Activated CD4-positive, alpha-beta T cell treated with anti-CD3 and anti-CD28 coated beads, Interleukin-2, amount 10 ng/mL, durations not matched to agents 7 days and 5 days (primary cell): Measurements from ENCODE around the gene CYSRT1. TPM values are rescaled to one million over a fixed set of nuclear protein-coding genes. Genes with fewer than 3 reads are reported as not detected.

Source experiments
- CTCF ChIA-PET: fragments of 350-600 bp; sonication (Branson Sonifier 250); formaldehyde crosslinking; loops from one replicate; lab custom pipeline; 2021; ENCODE audit warnings: antibody characterized with exemption; lab: Charles Lee
- POLR2A ChIA-PET: fragments of 350-600 bp; sonication (Branson Sonifier 250); formaldehyde crosslinking; loops from one replicate; lab custom pipeline; 2021; ENCODE audit warnings: antibody characterized with exemption; lab: Charles Lee
- DNase-seq: peaks from one replicate; pipeline ENCODE4 v3.0.0-alpha.2; 2020
- H3K27ac Mint-ChIP-seq: one replicate; pipeline ENCODE4 v1.8.0; 2021; ENCODE audit warnings: mild to moderate bottlenecking, moderate library complexity, mixed read lengths
- H3K27me3 Mint-ChIP-seq: one replicate; pipeline ENCODE4 v1.8.0; 2021; ENCODE audit warnings: mixed read lengths
- H3K36me3 Mint-ChIP-seq: one replicate; pipeline ENCODE4 v1.8.0; 2021; ENCODE audit warnings: low read depth, mixed read lengths
- H3K4me1 Mint-ChIP-seq: one replicate; pipeline ENCODE4 v1.8.0; 2021; ENCODE audit warnings: mixed read lengths
- H3K4me3 Mint-ChIP-seq: one replicate; pipeline ENCODE4 v1.8.0; 2021; ENCODE audit warnings: mild to moderate bottlenecking, moderate library complexity, mixed read lengths
- H3K9me3 Mint-ChIP-seq: one replicate; pipeline ENCODE4 v1.8.0; 2021; ENCODE audit warnings: mixed read lengths
- total RNA-seq, 2 experiments: library from RNA; stranded (reverse); gene quantifications; one replicate each; pipeline ENCODE4 v1.2.3, GENCODE V29; 2021

Gene CYSRT1
- total RNA-seq, 2 experiments from 2014 or later, result 0.35 to 0.72 TPM

GRCh38 chr9:137247135-137247915, 22.4 kb downstream of the CYSRT1 start:
- Mint-ChIP-seq H3K27me3 (no peaks in the 10 kb centered on the region), H3K4me3 (no peak overlapping the region), H3K36me3 (peaks cover 15% of the 10 kb centered on the region), H3K9me3 (no peaks in the 10 kb centered on the region), H3K27ac (no peak overlapping the region), H3K4me1 (peaks cover 16% of the 10 kb centered on the region)
- ChIA-PET POLR2A (interaction anchor here (0.5 kb wide), 1 partner anchor 24 kb away, joined by 4 read pairs; no protein-coding TSS in a partner anchor), CTCF (interaction anchor here (0.7 to 1.4 kb wide), 3 partner anchors 9 to 596 kb away, joined by 3 to 5 read pairs (median 4); no protein-coding TSS in a partner anchor)
- no peak for DNase-seq

DNA sequence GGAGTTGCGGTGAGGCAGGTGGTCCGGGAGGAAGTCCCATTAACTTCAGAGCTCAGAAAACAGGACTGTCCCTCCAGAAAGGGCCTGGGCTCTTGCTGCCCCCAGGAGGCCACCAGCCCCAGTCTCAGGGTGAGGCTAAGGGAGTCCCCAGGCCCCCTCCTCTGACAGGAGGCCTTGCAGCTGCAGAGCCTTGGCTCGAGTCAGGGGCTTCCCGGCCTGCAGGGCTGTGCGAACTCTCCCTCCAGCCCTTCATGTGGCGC, 22.9 kb downstream of the CYSRT1 start:
- H3K27ac Mint-ChIP-seq, result no peak overlapping the region
- H3K27me3 Mint-ChIP-seq, result no peaks in the 10 kb centered on the region
- DNase-seq, result no peak
- no peaks in the 10 kb centered on the region for H3K9me3 Mint-ChIP-seq
- H3K4me1 Mint-ChIP-seq, result peaks cover 10% of the 10 kb centered on the region
- ChIA-PET CTCF (interaction anchor here (1.4 kb wide), 1 partner anchor 11 kb away, joined by 4 read pairs; no protein-coding TSS in a partner anchor), POLR2A (interaction anchor here (0.5 kb wide), 1 partner anchor 24 kb away, joined by 4 read pairs; no protein-coding TSS in a partner anchor)
- H3K4me3 Mint-ChIP-seq, result no peak overlapping the region
- H3K36me3 Mint-ChIP-seq, result peaks cover 9% of the 10 kb centered on the region

DNA sequence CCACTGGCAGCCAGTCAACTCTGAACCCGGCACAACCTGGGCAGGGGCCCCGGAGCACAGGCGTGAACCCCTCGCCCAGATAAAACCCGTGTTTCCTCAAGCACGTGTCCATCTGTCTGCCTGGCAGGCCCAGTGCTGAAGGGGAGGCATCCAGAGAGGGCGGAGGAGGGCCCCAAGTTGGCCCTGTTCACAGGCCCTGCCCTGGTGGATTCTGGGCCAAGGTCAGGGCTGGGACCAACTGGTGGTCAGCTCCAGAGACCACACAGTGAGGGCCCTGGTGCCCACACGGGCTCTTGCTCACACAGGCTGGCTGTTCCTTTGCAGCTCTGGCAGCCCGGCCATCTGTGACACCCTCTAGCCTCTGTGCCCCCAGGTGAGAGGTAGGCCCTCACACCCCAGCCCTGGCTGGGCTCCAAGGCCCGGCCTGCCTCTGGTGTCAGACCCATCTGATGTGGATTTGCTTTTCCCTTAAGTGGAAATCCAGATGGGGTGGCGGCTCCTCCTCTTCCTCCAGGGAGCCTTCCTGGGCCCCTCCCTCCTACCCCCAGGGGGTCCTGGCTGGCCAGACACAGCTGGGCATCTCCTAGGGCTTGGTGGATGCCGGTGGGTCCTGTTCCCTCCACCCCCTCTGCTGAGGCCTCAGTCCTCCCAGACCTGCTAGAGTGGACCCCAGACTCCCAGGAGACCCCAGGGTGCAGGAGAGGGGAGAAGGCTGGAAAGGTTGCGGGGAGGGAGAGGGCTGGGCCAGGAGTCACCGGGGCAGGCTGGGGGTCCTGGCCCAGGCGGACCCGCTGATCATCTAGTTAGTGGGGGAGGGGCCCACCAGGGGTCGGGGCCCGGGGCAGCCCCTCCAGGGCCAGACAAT, 25.6 kb downstream of the CYSRT1 start:
- Mint-ChIP-seq H3K4me1 (peaks cover 6% of the 10 kb centered on the region), H3K27ac (no peak overlapping the region), H3K27me3 (no peaks in the 10 kb centered on the region), H3K4me3 (no peak overlapping the region), H3K9me3 (no peaks in the 10 kb centered on the region), H3K36me3 (peaks cover under 1% of the 10 kb centered on the region)
- POLR2A ChIA-PET, result no interaction called here
- CTCF ChIA-PET, result interaction anchor here (1.1 kb wide), 1 partner anchor 14 kb away, joined by 4 read pairs; no protein-coding TSS in a partner anchor
- no peak for DNase-seq

GRCh38 chr9:137251194-137251461, 26.2 kb downstream of the CYSRT1 start, which contains the start of gene STPG3:
STPG3 (plus strand) TSS chr9:137251286; CDS start chr9:137251287, 1 bp downstream.
- Mint-ChIP-seq H3K27me3 (no peaks in the 10 kb centered on the region), H3K4me1 (peaks cover 7% of the 10 kb centered on the region), H3K27ac (no peak within 1 kb of the TSS), H3K36me3 (peaks cover 3% of the 10 kb centered on the region), H3K4me3 (no peak within 1 kb of the TSS), H3K9me3 (no peaks in the 10 kb centered on the region)
- ChIA-PET CTCF (no interaction called here), POLR2A (no interaction called here)
- DNase-seq, result no peak

DNA sequence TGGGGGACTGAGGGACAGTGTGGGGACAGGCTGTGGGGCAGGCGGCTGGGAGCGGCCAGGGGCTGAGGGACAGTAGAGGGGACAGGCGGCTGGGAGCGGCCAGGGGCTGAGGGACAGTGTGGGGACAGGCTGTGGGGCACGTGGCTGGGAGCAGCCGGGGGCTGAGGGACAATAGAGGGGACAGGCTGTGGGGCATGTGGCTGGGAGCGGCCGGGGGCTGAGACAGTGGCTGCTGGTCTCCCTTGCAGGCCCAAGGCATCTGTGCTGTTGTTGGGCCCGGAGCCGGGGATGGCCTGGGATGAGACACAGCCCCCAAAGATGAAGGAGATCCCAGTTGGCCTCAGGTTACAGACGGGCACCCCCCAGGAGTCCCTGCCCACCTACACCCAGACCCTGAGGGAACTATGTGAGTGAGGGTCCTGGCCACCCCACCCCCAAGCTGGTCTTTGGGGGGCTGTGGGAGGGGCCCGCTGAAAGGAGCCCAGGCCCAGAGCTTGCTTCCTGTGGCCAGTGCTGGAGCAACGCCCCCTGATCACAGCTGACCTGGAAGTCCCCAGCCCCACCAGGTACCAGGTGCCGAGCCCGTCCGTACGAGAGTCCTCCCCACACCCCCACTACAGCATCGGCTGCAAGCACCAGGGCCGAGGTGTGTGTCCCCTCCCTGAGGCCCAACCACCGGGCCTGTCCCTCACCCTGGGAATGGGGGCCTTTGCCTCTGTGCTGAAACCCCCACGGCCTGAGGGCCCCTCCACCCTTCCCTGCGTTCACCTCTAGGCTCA, 26.7 kb downstream of the CYSRT1 start:
- Mint-ChIP-seq H3K27ac (no peak overlapping the region), H3K27me3 (no peaks in the 10 kb centered on the region), H3K36me3 (peaks cover 5% of the 10 kb centered on the region), H3K9me3 (no peaks in the 10 kb centered on the region), H3K4me3 (no peak overlapping the region), H3K4me1 (peaks cover 13% of the 10 kb centered on the region)
- ChIA-PET POLR2A (no interaction called here), CTCF (interaction anchor here (1.0 kb wide), 1 partner anchor 15 kb away, joined by 3 read pairs; no protein-coding TSS in a partner anchor)
- DNase-seq, result no peak

DNA sequence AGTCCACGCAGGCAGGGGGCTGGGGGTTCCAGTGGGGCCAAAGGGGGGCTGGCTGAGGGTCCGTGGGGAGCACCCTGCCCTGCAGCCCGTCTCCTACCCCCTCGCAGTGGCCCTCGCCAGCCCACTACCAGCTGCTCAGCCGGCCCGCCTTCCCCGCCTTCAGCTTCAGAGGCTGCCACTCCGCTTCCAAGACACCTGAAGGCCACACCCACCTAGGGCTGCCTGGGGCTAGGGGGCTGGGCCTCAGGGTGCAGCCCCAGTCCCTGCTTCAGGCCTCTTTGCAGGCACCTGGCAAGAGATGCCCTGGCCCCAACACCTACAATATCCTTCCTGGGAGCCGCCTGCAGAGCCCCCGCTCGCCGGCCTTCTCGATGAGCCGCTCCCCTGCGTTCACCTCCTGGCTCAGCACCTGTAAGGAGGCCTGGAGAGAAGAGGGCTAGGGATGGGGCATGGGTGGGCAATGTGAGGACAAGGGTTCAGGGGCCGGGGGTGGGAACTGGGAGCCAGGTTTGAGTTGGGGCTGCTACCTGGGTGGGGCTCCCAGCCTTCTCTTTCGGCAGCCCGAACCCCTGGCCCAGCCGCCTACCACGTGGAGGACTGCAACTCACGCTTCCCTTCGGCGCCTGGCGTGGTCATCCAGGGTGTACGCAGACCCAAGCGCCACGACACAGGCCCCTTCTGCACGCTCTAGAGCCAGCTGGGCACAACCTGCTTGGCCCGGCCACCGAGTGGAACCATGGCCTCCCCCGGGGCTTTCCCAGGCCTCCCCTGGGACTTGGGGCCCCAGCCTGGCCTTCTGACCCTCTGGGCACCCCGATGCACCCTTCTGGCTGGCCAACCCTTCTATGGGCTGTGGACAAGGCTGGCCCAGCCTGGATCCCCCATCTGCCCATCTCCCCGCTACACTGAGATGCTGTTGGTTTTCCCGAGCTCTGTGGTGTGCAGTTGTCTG, 27.9 kb downstream of the CYSRT1 start:
- H3K27ac Mint-ChIP-seq, result no peak overlapping the region
- H3K9me3 Mint-ChIP-seq, result no peaks in the 10 kb centered on the region
- H3K36me3 Mint-ChIP-seq, result peaks cover 10% of the 10 kb centered on the region
- H3K27me3 Mint-ChIP-seq, result no peaks in the 10 kb centered on the region
- no peak overlapping the region for H3K4me3 Mint-ChIP-seq
- POLR2A ChIA-PET, result interaction anchor here (1.1 kb wide), 1 partner anchor 12 kb away, joined by 5 read pairs; the partner anchor contains the start of gene TUBB4B
- DNase-seq, result no peak
- peaks cover 18% of the 10 kb centered on the region for H3K4me1 Mint-ChIP-seq
- CTCF ChIA-PET, result interaction anchor here (2.2 to 2.7 kb wide), 2 partner anchors 9 to 13 kb away, joined by 19 to 20 read pairs; partner anchors contain the start of gene TUBB4B

DNA sequence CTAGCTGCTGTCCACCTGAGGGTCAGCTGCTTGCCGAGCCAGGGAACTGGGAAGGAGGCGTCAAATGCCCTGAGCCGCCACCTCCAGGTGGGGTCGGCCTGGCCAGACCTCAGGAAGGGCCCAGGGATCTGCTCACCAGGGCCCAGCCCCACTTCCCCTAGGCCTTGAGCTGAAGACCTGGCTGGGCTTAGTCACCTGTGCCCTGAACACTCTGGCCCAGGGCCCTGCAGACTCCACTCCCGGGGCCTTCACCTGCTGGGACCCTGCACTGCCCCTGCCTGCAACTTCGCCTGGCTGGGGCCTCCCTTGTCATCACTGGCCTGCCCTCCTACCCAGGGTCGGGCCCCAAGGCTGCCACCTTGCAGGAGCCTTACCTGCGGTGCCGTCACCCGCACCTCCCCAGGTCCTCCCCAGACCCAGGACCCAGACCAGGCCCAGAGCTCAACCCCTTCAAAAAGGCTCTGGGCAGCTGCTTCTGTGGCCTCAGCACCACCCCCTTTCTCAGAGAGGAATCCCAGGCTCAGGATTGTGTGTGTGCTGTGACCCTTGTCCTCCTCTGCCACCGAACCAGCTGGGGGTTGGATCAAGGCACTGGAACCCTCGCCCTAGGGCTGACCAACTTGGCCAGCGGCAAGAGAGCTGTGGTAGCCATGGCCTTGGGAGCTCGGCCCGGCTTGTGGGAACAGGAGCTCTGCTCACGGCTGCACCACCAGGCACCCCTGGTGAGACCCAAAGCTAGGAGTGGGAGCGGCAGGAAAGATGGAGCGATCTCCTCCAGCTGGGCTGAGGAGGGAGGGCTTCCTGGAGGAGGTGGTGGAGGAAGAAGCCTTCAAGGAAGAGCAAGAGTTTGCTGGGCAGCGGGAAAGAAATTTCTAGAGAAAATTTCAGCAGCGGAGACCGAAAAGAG, 29.0 kb downstream of the CYSRT1 start:
- ChIA-PET CTCF (interaction anchor here (0.9 to 2.7 kb wide), 8 partner anchors 10 to 183 kb away, joined by 3 to 20 read pairs (median 4); partner anchors contain the start of genes NRARP, SAPCD2 and TUBB4B), POLR2A (interaction anchor here (1.0 to 1.4 kb wide), 3 partner anchors 12 to 13 kb away, joined by 4 to 6 read pairs (median 5); partner anchors contain the start of gene TUBB4B)
- H3K27me3 Mint-ChIP-seq, result no peaks in the 10 kb centered on the region
- peaks cover 10% of the 10 kb centered on the region for H3K36me3 Mint-ChIP-seq
- peak overlapping the region; percentile 81 for H3K4me3 Mint-ChIP-seq
- H3K4me1 Mint-ChIP-seq, result peaks cover 18% of the 10 kb centered on the region
- H3K9me3 Mint-ChIP-seq, result no peaks in the 10 kb centered on the region
- H3K27ac Mint-ChIP-seq, result peak overlapping the region; percentile 81
- DNase-seq, result no peak

- no peaks in the 10 kb centered on the region for H3K9me3 Mint-ChIP-seq
- peak; percentile 93 for DNase-seq
- peak within 1 kb of the TSS; percentile 90 for H3K4me3 Mint-ChIP-seq
- peaks cover 10% of the 10 kb centered on the region for H3K36me3 Mint-ChIP-seq
- ChIA-PET POLR2A (interaction anchor here (1.0 to 1.4 kb wide), 2 partner anchors 13 to 14 kb away, joined by 4 to 6 read pairs; partner anchors contain the start of gene TUBB4B), CTCF (interaction anchor here (0.8 to 2.7 kb wide), 9 partner anchors 11 to 184 kb away, joined by 3 to 20 read pairs (median 4); partner anchors contain the start of genes NRARP, SAPCD2 and TUBB4B)
- H3K27ac Mint-ChIP-seq, result peak within 1 kb of the TSS; percentile 87
- H3K4me1 Mint-ChIP-seq, result peaks cover 18% of the 10 kb centered on the region
- no peaks in the 10 kb centered on the region for H3K27me3 Mint-ChIP-seq
Observed at GRCh38 chr9:137254624-137255447, 29.9 kb downstream of the CYSRT1 start, which contains the start of gene NELFB. NELFB (plus strand) TSS chr9:137255327.

DNA sequence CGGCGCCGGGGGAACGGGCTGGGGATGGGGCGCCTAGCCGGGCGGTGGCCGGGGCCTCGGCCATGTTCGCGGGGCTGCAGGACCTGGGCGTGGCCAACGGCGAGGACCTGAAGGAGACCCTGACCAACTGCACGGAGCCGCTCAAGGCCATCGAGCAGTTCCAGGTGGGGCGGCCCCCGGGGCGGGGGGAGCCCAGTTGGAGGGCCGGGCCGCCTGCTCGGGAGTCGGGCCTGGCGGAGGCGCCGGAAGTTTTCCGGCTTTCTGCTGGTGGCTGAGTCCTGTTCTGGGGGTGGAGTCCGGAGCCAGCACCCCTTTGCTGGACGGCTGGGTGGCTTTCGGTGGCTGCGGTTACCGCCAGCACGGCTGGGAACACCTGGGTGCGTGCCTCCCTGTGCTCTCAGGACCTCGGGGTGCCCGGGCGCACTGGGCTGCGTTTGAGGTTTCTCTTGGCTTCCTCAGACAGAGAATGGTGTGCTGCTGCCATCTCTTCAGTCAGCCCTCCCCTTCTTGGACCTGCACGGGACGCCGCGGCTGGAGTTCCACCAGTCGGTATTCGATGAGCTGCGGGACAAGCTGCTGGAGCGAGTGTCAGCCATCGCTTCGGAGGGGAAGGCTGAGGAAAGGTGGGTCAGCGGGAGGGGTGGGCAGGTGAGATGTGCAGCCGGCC, 30.6 kb downstream of the CYSRT1 start:
- H3K36me3 Mint-ChIP-seq, result peaks cover 10% of the 10 kb centered on the region
- peak overlapping the region; percentile 90 for H3K4me3 Mint-ChIP-seq
- peak overlapping the region; percentile 87 for H3K27ac Mint-ChIP-seq
- H3K9me3 Mint-ChIP-seq, result no peaks in the 10 kb centered on the region
- CTCF ChIA-PET, result interaction anchor here (0.8 to 2.7 kb wide), 13 partner anchors 9 to 214 kb away, joined by 3 to 20 read pairs (median 4); partner anchors contain the start of genes NRARP and TUBB4B
- DNase-seq, result peak; percentile 48
- POLR2A ChIA-PET, result interaction anchor here (0.9 to 1.4 kb wide), 3 partner anchors 13 to 15 kb away, joined by 3 to 6 read pairs (median 4); partner anchors contain the start of gene TUBB4B
- no peaks in the 10 kb centered on the region for H3K27me3 Mint-ChIP-seq
- peaks cover 18% of the 10 kb centered on the region for H3K4me1 Mint-ChIP-seq
